GM20000 (cell line): ENCODE results near the gene MPST.

Experiments used
- DNase-seq: peaks from one replicate; pipeline ENCODE4 v3.0.0; 2012; ENCODE audit warnings: low spot score
- TF ChIP-seq, protein P1 (sequence below): IDR thresholded peaks from 2 replicates; pipeline ENCODE4 v1.5.1; 2012; ENCODE audit warnings: mild to moderate bottlenecking, control low read depth; ENCODE audit errors: extremely low read depth, missing control alignments

Gene MPST

DNA sequence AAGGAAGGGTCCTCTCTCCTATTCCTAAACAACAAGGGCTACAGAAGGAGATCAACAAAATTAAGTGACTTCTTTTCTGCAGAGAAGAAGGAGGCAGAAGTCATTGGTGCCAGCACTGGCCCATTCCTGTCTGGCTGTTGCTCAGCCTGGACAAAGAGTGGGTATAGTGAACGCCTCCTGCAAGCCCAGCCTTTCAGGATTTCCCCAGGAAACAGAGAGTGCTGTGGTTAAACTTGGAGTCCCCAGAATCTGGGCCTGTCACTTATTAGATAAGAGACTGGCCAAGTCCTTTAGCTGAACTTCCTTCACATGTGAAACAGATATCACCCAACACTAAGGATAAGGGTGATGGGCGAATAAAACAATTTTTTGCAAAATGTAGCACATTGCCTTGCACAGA lies 11.2 kb upstream of the MPST start:
- TF ChIP-seq, protein P1, sequence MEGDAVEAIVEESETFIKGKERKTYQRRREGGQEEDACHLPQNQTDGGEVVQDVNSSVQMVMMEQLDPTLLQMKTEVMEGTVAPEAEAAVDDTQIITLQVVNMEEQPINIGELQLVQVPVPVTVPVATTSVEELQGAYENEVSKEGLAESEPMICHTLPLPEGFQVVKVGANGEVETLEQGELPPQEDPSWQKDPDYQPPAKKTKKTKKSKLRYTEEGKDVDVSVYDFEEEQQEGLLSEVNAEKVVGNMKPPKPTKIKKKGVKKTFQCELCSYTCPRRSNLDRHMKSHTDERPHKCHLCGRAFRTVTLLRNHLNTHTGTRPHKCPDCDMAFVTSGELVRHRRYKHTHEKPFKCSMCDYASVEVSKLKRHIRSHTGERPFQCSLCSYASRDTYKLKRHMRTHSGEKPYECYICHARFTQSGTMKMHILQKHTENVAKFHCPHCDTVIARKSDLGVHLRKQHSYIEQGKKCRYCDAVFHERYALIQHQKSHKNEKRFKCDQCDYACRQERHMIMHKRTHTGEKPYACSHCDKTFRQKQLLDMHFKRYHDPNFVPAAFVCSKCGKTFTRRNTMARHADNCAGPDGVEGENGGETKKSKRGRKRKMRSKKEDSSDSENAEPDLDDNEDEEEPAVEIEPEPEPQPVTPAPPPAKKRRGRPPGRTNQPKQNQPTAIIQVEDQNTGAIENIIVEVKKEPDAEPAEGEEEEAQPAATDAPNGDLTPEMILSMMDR, result no peak
- no peak for DNase-seq

DNA sequence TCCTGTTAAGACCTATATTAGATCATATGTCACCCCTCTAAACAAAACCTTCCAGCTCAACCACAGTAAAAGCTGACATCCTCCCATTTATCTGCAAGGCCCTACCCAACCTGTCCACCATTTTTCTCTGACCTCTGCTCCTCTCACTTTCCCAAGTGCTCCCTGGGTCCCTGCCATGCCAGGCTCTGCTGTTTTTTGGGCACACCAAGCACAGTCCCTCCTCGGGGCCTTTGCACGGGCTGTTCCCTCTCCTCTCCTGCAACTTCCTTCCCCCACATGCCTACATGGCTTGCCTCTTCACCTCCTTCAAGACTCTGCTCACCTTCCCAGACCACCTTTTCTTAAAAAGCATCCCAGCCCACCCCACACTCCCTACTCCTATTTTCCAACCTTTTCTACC lies 10.1 kb upstream of the MPST start:
- no peak for DNase-seq
- TF ChIP-seq, protein P1, result no peak

DNA sequence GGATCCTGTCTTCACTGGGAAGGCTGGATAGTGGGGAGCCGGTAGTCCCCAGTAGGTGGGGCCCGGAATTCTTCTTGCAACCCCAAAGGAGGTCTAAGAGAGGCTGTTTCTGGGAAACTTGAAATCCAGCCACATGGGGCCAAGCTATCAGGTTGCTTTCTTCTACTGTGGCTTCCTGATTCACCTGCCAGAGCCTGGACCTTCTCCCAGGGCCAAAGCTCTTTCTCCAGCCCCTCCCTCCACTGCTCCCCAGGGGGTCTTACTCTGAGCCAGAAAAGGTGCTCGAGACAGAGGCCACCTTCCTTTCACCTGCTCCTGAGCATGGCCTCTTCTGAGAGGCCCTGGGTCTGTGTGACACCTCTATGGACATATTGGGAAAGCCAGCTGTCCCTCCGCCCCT lies 9.4 kb upstream of the MPST start:
- DNase-seq, result no peak
- TF ChIP-seq, protein P1, result no peak

DNA sequence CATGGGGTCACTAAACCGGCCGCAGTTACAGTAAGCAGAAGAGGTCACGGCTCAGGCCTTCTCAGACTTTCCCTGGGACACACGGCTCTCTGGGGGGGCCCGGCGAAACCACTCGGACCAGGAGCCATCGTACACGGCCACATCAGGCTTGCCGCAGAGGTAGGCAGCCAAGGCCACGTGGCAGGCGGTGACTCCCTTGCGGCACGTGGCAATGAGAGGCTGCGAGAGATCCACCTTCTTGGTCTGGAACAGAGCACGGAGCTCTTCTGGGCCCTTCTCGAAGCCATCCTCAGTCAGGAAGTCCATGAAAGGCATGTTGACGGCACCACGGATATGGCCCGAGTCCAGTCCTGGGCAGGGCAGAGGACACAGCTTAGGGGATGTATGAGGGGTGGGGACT lies 8.6 kb upstream of the MPST start:
- TF ChIP-seq, protein P1, result no peak
- DNase-seq, result no peak

DNA sequence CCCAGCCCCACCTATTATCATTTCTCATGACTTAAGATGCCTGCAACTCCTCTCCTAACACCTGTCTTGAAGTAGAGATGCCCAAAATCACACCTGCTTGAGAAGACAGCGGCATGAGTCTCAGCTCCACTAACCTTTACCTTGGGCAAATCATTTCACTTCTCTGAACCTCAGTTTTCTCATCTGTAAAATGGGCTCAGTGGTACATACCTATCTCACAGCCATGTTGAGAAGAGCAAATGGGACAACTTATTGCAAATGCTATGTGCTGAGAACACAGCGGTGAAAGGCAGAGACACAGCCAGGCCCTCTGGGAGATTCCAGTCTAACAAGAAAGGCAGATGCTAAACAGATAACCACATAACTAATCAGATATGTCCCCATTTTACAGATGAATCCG lies 8.1 kb upstream of the MPST start:
- DNase-seq, result no peak
- TF ChIP-seq, protein P1, result no peak

DNA sequence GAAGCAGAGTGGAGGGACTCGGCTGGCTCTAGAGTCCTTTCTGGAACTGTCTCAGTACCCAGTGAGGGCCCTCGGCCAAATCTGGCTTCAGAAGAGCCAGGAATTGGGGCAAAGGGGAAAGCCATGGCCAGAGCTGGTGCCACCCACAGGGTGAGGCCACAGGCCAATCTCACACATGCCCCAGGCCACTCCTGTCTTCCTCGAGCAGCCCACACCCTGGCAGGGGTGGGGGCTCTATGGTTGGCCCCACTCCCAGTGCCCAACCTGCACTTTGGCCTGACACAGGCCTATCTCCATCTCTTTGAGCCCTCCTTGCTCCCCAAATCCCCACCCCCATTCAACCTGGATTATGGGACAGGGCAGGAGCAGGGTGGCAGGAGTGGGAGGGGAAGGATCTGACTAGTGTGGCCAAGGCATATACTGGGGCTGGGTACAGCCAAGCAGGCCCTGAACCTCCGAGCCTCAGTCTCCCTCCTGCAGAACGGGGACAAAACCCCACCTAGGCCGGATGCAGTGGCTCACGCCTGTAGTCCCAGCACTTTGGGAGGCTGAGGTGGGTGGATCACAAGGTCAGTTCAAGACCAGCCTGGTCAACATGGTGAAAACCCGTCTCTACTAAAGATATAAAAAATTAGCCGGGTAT lies 7.2 kb upstream of the MPST start:
- DNase-seq, result no peak
- TF ChIP-seq, protein P1, result no peak

DNA sequence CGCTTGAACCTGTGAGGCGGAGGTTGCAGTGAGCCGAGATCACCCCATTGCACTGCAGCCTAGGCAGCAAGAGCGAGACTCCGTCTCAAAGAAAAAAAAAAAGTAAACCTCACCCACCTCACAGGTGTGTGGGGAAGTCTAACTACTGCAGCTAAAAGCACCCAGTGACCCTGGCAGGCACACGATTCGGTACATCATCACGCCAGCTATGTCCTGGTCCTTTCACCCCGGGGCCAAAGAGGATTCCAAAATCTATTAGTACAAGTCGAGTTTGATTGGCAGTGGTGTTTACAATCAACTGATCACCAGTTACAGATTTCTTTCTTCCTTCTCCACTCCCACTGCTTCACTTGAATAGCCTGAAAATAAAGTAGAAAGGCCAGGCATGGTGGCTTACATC lies 6.6 kb upstream of the MPST start:
- DNase-seq, result no peak
- TF ChIP-seq, protein P1, result no peak
